Stimulated activated CD4-positive, alpha-beta T cell treated with anti-CD3 and anti-CD28 coated beads, Interleukin-2, amount 100 ng/mL, for 4 hours (primary cell): ENCODE results near the gene CYP2J2.
"Not testable (repeated sequence)": the region's sequence is repeated elsewhere in the genome, so short reads cannot be mapped to it uniquely, and the experiment has no call there.

Source experiments
- DNase-seq: peaks from one replicate; pipeline ENCODE4 v3.0.0-alpha.2; 2020; ENCODE audit warnings: low read depth

CYP2J2 gene

GRCh38 chr1:59917785-59918180 is 8.8 kb downstream of the CYP2J2 start:
- no peak for DNase-seq

- no peak for DNase-seq
Measured at GRCh38 chr1:59917026-59917784, 9.4 kb downstream of the CYP2J2 start.

- no peak for DNase-seq
Measured at GRCh38 chr1:59915516-59915915, 11.1 kb downstream of the CYP2J2 start.

- not testable (repeated sequence) for DNase-seq
Measured at GRCh38 chr1:59914791-59915286, 11.7 kb downstream of the CYP2J2 start.

- no peak for DNase-seq
Measured at GRCh38 chr1:59908682-59909081, 17.9 kb downstream of the CYP2J2 start.

GRCh38 chr1:59908084-59908483 is 18.5 kb downstream of the CYP2J2 start:
- no peak for DNase-seq

GRCh38 chr1:59906931-59907330 is 19.6 kb downstream of the CYP2J2 start:
- no peak for DNase-seq

- no peak for DNase-seq
Measured at GRCh38 chr1:59903141-59903754, 23.3 kb downstream of the CYP2J2 start.

- no peak for DNase-seq
Measured at GRCh38 chr1:59901770-59902388, 24.7 kb downstream of the CYP2J2 start.

- no peak for DNase-seq
Measured at GRCh38 chr1:59900640-59901039, 25.9 kb downstream of the CYP2J2 start.

GRCh38 chr1:59898927-59899326 is 27.6 kb downstream of the CYP2J2 start:
- no peak for DNase-seq

GRCh38 chr1:59897165-59897564 is 29.4 kb downstream of the CYP2J2 start:
- DNase-seq, result no peak

GRCh38 chr1:59892841-59893811 is 33.4 kb downstream of the CYP2J2 start:
- no peak for DNase-seq

- DNase-seq, result no peak
Measured at GRCh38 chr1:59885160-59885832, 41.3 kb downstream of the CYP2J2 start.

GRCh38 chr1:59880735-59881134 is 45.8 kb downstream of the CYP2J2 start:
- DNase-seq, result no peak

- DNase-seq, result no peak
Measured at GRCh38 chr1:59879996-59880505, 46.5 kb downstream of the CYP2J2 start.

- peak; percentile 30 for DNase-seq
Measured at GRCh38 chr1:59879574-59879973, 47.0 kb downstream of the CYP2J2 start.

- DNase-seq, result no peak
Measured at GRCh38 chr1:59878370-59878769, 48.2 kb downstream of the CYP2J2 start.

GRCh38 chr1:59877108-59877682 is 49.4 kb downstream of the CYP2J2 start:
- DNase-seq, result no peak

- DNase-seq, result no peak
Measured at GRCh38 chr1:59871746-59872145, 54.8 kb downstream of the CYP2J2 start.

- no peak for DNase-seq
Measured at GRCh38 chr1:59866462-59866861, 60.1 kb downstream of the CYP2J2 start.
